NCI-H1930 (cell line): ENCODE data around the gene LY6G5C.

ENCODE experiments used
- DNase-seq, 2 experiments: peaks; one replicate each; lab custom pipeline; 2025; lab: John Stamatoyannopoulos, UW

LY6G5C gene

GRCh38 chr6:31639449-31639861 is 41.4 kb downstream of the LY6G5C start:
- DNase-seq = no peak

DNA sequence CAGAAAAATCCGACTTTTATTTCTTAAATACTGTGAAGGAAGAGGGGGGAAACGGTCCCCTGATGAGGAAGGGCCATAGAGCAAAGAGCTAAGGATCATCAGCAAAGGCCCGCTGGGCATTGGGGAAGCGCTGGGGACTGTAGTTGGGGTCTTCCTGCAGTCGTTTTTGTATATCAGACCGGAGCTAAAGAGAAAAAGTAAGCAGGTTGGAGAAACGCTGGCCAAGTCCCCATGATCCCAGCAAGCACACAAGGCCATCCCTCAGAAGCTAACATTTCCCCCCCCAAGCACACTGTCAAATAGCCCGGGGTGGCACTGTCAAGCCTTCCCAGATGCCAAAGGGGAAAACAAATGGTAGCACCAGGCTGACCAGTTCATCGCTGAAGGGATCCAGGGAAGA is 41.8 kb downstream of the LY6G5C start:
- DNase-seq = no peak

DNA sequence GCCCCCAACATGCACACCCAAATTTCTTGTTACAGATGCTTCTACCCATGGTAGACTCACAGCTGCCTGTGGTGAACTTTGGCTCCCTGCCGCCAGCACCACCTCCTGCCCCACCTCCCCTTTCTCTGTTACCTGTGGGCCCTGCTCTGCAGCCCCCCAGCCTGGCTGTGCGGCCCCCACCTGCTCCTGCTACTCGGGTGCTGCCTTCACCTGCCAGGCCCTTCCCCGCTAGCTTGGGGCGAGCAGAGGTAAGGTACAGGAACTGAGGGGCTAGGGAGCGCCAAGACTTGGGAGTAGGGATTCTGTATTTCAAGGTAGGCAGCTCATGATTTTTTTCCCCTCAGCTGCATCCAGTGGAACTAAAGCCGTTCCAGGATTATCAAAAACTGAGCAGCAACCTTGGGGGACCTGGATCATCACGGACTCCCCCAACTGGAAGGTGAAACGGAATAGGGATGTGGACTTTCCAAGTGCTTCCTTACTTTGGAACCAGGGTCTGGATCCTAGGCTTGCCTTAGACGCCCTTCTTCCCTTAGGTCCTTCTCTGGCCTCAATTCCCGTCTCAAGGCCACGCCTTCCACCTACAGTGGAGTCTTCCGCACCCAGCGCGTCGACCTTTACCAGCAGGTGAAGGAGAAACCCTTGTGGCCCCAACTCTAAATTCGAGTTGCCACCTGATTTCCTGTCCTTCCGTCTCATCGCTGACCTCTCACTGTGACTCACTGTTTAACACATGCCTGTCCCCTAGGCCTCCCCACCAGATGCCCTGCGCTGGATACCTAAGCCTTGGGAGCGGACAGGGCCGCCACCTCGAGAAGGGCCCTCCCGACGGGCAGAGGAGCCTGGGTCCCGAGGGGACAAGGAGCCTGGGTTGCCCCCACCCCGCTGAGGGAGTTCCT is 43.9 kb downstream of the LY6G5C start:
- DNase-seq = no peak

DNA sequence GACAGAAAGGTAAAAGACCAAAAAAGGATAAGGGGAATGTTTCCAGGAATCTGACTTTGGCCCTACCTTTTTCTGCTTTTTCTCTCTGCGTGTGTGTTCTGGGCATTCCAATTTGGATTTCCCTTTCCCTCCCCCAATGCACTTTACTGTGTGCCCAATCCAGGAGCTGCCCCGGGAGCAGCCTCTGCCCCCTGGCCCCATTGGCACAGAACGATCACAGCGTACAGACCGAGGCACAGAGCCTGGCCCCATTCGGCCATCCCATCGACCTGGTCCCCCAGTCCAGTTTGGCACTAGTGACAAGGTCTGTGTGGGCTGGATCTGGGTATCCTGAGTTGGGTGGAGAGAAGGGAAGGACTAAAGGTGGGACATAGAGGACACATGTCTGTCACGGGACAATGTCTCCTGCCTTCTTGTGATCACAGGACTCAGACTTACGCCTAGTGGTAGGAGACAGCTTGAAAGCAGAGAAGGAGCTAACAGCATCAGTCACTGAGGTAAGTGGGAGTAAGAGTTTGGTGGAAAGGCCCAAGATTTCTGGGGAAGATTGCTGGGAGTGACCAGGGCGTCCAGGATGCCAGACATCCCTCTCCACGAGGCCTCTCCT is 45.8 kb downstream of the LY6G5C start:
- DNase-seq = no peak

- no peak for DNase-seq
Observed at GRCh38 chr6:31634131-31634530, 46.7 kb downstream of the LY6G5C start.

DNA sequence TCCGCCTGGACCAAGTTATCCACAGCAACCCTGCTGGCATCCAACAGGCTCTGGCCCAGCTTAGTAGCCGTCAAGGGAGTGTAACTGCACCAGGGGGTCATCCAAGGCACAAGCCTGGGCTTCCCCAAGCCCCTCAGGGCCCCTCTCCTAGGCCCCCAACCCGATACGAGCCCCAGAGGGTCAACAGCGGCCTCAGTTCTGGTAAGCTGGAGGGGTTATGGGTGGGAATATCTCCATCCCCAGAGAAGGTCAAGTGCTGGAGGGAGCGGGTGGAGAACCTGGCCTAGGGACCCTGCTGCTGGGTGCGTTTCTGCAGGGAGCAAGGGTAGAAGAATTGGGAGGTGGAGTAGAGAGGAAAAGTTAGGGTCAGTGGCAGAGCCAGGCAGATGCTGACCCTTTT is 47.4 kb downstream of the LY6G5C start:
- no peak for DNase-seq

DNA sequence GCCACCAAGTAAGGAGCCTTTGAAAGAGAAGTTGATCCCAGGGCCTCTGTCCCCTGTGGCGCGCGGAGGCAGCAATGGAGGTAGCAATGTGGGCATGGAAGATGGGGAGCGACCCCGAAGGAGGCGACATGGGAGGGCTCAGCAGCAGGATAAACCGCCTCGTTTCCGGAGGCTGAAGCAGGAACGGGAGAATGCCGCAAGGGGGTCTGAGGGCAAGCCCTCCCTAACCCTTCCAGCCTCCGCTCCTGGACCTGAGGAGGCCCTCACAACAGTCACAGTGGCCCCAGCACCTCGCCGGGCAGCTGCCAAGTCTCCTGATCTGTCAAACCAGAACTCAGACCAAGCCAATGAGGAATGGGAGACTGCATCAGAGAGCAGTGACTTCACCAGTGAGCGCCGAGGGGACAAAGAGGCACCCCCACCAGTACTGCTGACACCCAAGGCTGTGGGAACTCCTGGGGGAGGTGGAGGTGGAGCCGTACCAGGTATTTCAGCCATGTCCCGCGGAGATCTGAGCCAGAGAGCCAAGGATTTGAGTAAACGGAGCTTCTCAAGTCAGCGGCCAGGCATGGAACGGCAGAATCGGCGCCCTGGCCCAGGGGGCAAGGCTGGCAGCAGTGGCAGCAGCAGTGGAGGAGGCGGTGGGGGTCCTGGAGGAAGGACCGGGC is 48.5 kb downstream of the LY6G5C start:
- DNase-seq = no peak

DNA sequence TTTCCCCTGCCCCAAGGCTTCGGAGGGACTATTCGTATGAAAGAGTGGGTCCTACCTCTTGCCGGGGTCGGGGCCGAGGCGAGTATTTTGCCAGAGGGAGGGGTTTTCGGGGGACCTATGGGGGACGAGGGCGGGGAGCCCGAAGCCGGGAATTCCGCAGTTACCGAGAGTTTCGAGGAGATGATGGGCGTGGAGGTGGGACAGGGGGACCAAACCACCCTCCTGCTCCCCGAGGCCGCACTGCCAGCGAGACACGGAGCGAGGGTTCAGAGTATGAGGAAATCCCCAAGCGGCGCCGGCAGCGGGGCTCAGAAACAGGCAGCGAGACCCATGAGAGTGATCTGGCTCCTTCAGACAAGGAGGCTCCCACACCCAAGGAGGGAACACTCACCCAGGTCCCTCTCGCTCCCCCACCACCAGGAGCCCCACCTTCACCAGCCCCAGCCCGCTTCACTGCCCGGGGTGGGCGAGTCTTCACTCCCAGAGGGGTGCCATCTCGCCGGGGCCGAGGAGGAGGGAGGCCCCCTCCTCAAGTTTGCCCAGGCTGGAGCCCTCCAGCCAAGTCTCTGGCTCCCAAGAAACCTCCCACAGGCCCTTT is 49.1 kb downstream of the LY6G5C start:
- DNase-seq = no peak

DNA sequence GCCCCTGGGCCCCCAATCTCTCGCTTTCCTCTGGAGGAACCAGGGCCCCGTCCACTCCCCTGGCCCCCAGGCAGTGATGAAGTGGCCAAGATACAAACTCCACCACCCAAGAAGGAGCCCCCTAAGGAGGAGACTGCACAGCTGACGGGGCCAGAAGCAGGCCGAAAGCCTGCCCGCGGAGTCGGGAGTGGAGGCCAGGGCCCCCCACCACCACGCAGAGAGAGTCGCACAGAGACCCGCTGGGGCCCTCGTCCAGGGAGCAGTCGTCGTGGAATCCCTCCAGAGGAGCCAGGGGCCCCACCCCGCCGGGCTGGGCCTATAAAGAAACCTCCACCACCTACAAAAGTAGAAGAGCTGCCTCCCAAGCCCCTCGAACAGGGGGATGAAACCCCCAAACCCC is 49.7 kb downstream of the LY6G5C start:
- no peak for DNase-seq

DNA sequence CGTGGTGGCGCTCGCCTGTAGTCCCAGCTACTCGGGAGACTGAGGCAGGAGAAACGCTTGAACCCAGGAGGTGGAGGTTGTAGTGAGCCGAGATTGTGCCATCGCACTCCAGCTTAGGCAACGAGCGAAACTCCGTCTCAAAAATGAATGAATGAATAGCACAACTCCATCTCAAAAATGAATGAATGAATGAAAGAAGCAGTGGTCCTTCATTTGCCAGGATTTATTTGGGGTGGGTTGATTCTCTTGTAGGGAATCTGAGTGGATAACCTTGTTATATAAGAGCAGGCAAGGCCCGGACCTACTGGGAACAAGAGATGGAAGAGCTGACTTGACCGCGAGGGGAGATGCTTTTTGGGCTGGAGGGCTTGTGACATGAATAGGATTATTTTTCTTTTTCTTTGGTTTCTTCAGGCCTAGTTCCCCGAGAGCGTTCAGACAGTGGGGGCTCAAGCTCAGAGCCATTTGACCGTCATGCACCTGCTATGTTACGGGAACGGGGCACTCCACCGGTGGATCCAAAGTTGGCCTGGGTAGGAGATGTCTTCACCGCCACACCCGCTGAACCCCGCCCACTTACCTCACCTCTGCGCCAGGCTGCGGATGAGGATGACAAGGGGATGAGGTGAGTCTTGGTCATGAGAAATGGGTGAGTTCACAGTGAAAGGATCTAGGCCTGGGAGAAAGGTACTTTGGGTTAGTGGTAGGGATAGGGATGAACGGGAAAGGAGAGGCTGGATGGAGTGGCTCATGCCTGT is 50.5 kb downstream of the LY6G5C start:
- DNase-seq = no peak

GRCh38 chr6:31629014-31629413 is 51.9 kb downstream of the LY6G5C start:
- DNase-seq = no peak

DNA sequence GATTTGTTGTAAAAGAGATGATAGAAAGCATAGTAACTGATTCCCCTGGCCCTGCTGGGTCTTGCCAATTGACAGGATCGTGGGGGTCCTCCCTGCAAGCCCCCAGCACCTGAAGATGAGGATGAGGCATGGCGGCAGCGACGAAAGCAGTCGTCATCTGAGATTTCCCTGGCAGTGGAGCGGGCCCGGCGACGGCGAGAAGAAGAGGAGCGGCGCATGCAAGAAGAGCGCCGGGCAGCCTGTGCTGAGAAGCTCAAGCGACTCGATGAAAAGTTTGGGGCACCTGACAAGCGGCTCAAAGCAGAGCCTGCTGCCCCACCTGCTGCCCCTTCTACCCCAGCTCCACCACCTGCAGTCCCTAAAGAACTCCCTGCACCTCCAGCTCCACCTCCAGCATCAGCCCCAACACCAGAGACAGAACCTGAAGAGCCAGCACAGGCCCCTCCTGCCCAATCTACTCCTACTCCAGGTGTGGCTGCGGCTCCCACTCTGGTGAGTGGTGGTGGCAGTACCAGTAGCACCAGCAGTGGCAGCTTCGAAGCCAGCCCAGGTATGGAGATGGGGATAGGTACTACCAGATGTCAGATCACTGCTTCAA is 53.1 kb downstream of the LY6G5C start:
- DNase-seq = no peak

GRCh38 chr6:31626952-31627351 is 53.9 kb downstream of the LY6G5C start:
- DNase-seq = no peak
